GM23338 (cell line): Measurements from ENCODE around the gene DUS3L. TPM values are rescaled to one million over a fixed set of nuclear protein-coding genes. Genes with fewer than 3 reads are reported as not detected.

Experiments used
- ATAC-seq: fragments of 200-7000 bp; cut with Tn5 transposase; 3 replicates; pipeline ENCODE4 v1.9.1; 2020
- DNase-seq: peaks from one replicate; pipeline ENCODE4 v3.0.0-alpha.2; 2015; ENCODE audit warnings: low spot score
- H2AFZ ChIP-seq: fragments of 200-600 bp; sonication (generic); 2 replicates; pipeline ENCODE4 v1.8.0; 2016; ENCODE audit warnings: antibody characterized with exemption, mild to moderate bottlenecking, moderate library complexity
- H3F3A ChIP-seq: fragments of 200-600 bp; sonication (generic); replicated peaks from 2 replicates; pipeline ENCODE4 v1.8.0; 2017; ENCODE audit warnings: antibody characterized with exemption, mixed run types, low read depth
- H3K27ac ChIP-seq: fragments of 200-600 bp; sonication (generic); 2 replicates; pipeline ENCODE4 v1.6.1; 2016; ENCODE audit warnings: low read depth
- H3K27me3 ChIP-seq: fragments of 200-600 bp; sonication (generic); 2 replicates; pipeline ENCODE4 v1.8.0; 2016; ENCODE audit warnings: mild to moderate bottlenecking, mixed run types, moderate library complexity; ENCODE audit not compliant: insufficient read depth
- H3K36me3 ChIP-seq: fragments of 200-600 bp; sonication (generic); 2 replicates; pipeline ENCODE4 v1.8.0; 2016; ENCODE audit warnings: mild to moderate bottlenecking; ENCODE audit not compliant: insufficient read depth
- H3K4me1 ChIP-seq: fragments of 200-600 bp; sonication (generic); 2 replicates; pipeline ENCODE4 v1.8.0; 2016; ENCODE audit warnings: mild to moderate bottlenecking, moderate library complexity; ENCODE audit not compliant: insufficient read depth
- H3K4me2 ChIP-seq: fragments of 200-600 bp; sonication (generic); 2 replicates; pipeline ENCODE4 v1.7.1; 2017; ENCODE audit warnings: mixed run types
- H3K4me3 ChIP-seq: fragments of 200-600 bp; sonication (generic); 2 replicates; pipeline ENCODE4 v1.6.1; 2016; ENCODE audit warnings: mixed run types
- H3K79me2 ChIP-seq: fragments of 200-600 bp; sonication (generic); replicated peaks from 2 replicates; pipeline ENCODE4 v1.8.0; 2017; ENCODE audit warnings: mild to moderate bottlenecking; ENCODE audit not compliant: insufficient read depth
- H3K9me2 ChIP-seq: fragments of 200-600 bp; sonication (generic); 2 replicates; pipeline ENCODE4 v1.8.0; 2017; ENCODE audit not compliant: insufficient read depth
- H4K20me1 ChIP-seq: fragments of 200-600 bp; sonication (generic); replicated peaks from 2 replicates; pipeline ENCODE4 v1.8.0; 2017; ENCODE audit warnings: mild to moderate bottlenecking; ENCODE audit not compliant: insufficient read depth
- H3K27ac Mint-ChIP-seq: 2 replicates; pipeline ENCODE4 v1.8.0; 2020; ENCODE audit warnings: inconsistent platforms, mild to moderate bottlenecking, moderate library complexity, mixed read lengths
- H3K27me3 Mint-ChIP-seq: 3 replicates; pipeline ENCODE4 v1.8.0; 2022; ENCODE audit warnings: low read depth, mild to moderate bottlenecking, moderate library complexity, mixed read lengths, inconsistent platforms; ENCODE audit not compliant: insufficient read depth, poor library complexity
- H3K36me3 Mint-ChIP-seq: 3 replicates; pipeline ENCODE4 v1.8.0; 2021; ENCODE audit warnings: low read depth, mild to moderate bottlenecking, inconsistent platforms, moderate library complexity, mixed read lengths
- H3K4me1 Mint-ChIP-seq: 3 replicates; pipeline ENCODE4 v1.8.0; 2020; ENCODE audit warnings: mild to moderate bottlenecking, inconsistent platforms, mixed read lengths
- H3K4me3 Mint-ChIP-seq: 3 replicates; pipeline ENCODE4 v1.8.0; 2021; ENCODE audit warnings: moderate library complexity, mild to moderate bottlenecking, inconsistent platforms, mixed read lengths
- H3K9me3 Mint-ChIP-seq: 3 replicates; pipeline ENCODE4 v1.8.0; 2020; ENCODE audit warnings: moderate library complexity, mild to moderate bottlenecking, inconsistent platforms, mixed read lengths
- CREB1 ChIP-seq: fragments of 250-450 bp; sonication (Bioruptor Pico); IDR thresholded peaks from 2 replicates; pipeline ENCODE4 v1.5.0; 2020; ENCODE audit warnings: low read depth, mild to moderate bottlenecking, moderate library complexity
- EZH2 ChIP-seq: fragments of 200-600 bp; sonication (generic); IDR thresholded peaks from one replicate; pipeline ENCODE4 v1.8.0; 2017; ENCODE audit warnings: antibody characterized with exemption, mild to moderate bottlenecking, low read depth; ENCODE audit not compliant: unreplicated experiment
- EZH2phosphoT487 ChIP-seq: fragments of 200-600 bp; sonication (generic); IDR thresholded peaks from one replicate; pipeline ENCODE4 v1.8.1; 2018; ENCODE audit warnings: antibody characterized with exemption; ENCODE audit not compliant: unreplicated experiment
- JUNB ChIP-seq: IDR thresholded peaks from one replicate; pipeline ENCODE4 v1.6.1; 2016; ENCODE audit warnings: antibody characterized with exemption; ENCODE audit not compliant: unreplicated experiment
- NANOG ChIP-seq: IDR thresholded peaks from 2 replicates; pipeline ENCODE4 v1.6.1; 2016; ENCODE audit warnings: antibody characterized with exemption, borderline replicate concordance
- POLR2AphosphoS5 ChIP-seq: IDR thresholded peaks from 2 replicates; pipeline ENCODE4 v1.6.1; 2016; ENCODE audit warnings: antibody characterized with exemption, low read depth
- STAT1 ChIP-seq: IDR thresholded peaks from one replicate; pipeline ENCODE4 v1.6.1; 2016; ENCODE audit warnings: antibody characterized with exemption; ENCODE audit not compliant: unreplicated experiment
- ZNF114 ChIP-seq: fragments of 250-450 bp; sonication (Bioruptor Pico); IDR thresholded peaks from 2 replicates; pipeline ENCODE4 v1.5.0; 2020; ENCODE audit warnings: mild to moderate bottlenecking, moderate library complexity
- ZNF331 ChIP-seq: fragments of 250-450 bp; sonication (Bioruptor Pico); IDR thresholded peaks from 2 replicates; pipeline ENCODE4 v1.5.0; 2020; ENCODE audit warnings: low read depth, mild to moderate bottlenecking, moderate library complexity
- polyA plus RNA-seq: library from polyadenylated mRNA; unstranded; fragments of >200 nt; fragmentation: Nextera tagmentation; extraction: Ambion mirVana; gene quantifications from 2 replicates; pipeline ENCODE4 v1.2.1, GENCODE V29; 2016
- total RNA-seq: library from RNA; depleted of rRNA; stranded (reverse); fragments of >200 nt; shearing (Covaris generic); gene quantifications from 2 replicates; pipeline ENCODE4 v1.2.3, GENCODE V29; 2014
- TF ChIP-seq, protein P1 (sequence below), 2 experiments: fragments of 200-600 bp in 1 of 2; sonication (generic) in 1 of 2; conservative IDR thresholded peaks; 2 replicates each; pipeline versions ENCODE4 v1.5.1 to v1.6.1; 2016 to 2017; ENCODE audit warnings: antibody characterized with exemption in 2 of 2, low read depth in 2 of 2, mild to moderate bottlenecking in 2 of 2, moderate library complexity in 1 of 2
- TF ChIP-seq, protein P2 (sequence below): IDR thresholded peaks from one replicate; pipeline ENCODE4 v1.6.1; 2018; ENCODE audit warnings: antibody characterized with exemption; ENCODE audit not compliant: unreplicated experiment
- TF ChIP-seq, protein P3 (sequence below): IDR thresholded peaks from 2 replicates; pipeline ENCODE4 v1.6.1; 2016; ENCODE audit warnings: antibody characterized with exemption
- TF ChIP-seq, protein P4 (sequence below): fragments of 250-450 bp; sonication (Bioruptor Pico); IDR thresholded peaks from 2 replicates; pipeline ENCODE4 v1.5.0; 2020; ENCODE audit warnings: mild to moderate bottlenecking, moderate library complexity

The DUS3L gene
- total and polyA plus RNA-seq, 2 experiments from 2014 or later, result 26.2 to 53.0 TPM

DNA sequence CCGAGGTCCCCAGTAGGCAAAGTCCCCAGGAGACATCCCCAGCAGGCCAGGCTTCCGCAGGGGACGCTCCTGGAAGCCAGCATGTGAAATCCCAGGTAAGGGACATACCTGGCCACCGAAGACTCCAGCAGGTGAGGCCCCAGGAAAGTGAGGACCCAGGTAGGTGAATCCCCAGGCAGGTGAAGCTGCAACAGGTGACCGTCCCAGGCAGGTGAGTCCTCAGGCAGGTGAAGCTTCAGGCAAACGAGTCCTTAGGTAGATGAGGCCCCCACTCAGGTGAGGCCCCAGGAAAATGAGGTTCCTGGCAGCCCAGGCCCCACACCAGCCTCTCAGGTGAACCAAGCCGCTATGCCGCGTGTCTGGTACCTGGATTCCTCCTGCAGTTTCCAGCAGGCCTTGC is 40.2 kb upstream of the DUS3L start:
- H2AFZ ChIP-seq, result no peak overlapping the region
- H3K36me3 ChIP-seq, result no peaks in the 10 kb centered on the region
- DNase-seq (no peak), ATAC-seq (no peak)
- H3K27me3 ChIP-seq, result no peaks in the 10 kb centered on the region
- Mint-ChIP-seq H3K9me3 (0 out of 3 replicates have a peak, but pooled peaks cover 2% of the 10 kb centered on the region), H3K4me1 (peaks cover 5% of the 10 kb centered on the region), H3K36me3 (no peaks in the 10 kb centered on the region), H3K27ac (no peak overlapping the region), H3K4me3 (no peak overlapping the region), H3K27me3 (peaks cover 22% of the 10 kb centered on the region)
- H3K4me1 ChIP-seq, result peaks cover 4% of the 10 kb centered on the region; the same call in 1 of the 2 replicates
- H3K79me2 ChIP-seq, result no peaks in the 10 kb centered on the region
- H4K20me1 ChIP-seq, result no peaks in the 10 kb centered on the region
- no peak for TF ChIP-seq ZNF331 (CRISPR knock-in tag)
- TF ChIP-seq, protein P1, sequence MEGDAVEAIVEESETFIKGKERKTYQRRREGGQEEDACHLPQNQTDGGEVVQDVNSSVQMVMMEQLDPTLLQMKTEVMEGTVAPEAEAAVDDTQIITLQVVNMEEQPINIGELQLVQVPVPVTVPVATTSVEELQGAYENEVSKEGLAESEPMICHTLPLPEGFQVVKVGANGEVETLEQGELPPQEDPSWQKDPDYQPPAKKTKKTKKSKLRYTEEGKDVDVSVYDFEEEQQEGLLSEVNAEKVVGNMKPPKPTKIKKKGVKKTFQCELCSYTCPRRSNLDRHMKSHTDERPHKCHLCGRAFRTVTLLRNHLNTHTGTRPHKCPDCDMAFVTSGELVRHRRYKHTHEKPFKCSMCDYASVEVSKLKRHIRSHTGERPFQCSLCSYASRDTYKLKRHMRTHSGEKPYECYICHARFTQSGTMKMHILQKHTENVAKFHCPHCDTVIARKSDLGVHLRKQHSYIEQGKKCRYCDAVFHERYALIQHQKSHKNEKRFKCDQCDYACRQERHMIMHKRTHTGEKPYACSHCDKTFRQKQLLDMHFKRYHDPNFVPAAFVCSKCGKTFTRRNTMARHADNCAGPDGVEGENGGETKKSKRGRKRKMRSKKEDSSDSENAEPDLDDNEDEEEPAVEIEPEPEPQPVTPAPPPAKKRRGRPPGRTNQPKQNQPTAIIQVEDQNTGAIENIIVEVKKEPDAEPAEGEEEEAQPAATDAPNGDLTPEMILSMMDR (conservative IDR thresholded peaks at IDR 0.05; ENCODE audit: low read depth in 2 of 2), result no peak
- no peak for TF ChIP-seq CREB1 (CRISPR knock-in tag)
- TF ChIP-seq JUNB, result no peak
- no peak for TF ChIP-seq STAT1
- no peak for TF ChIP-seq ZNF114 (CRISPR knock-in tag)
- TF ChIP-seq EZH2, result no peak
- no peak for TF ChIP-seq EZH2phosphoT487
- no peak for TF ChIP-seq NANOG
- TF ChIP-seq, protein P2, sequence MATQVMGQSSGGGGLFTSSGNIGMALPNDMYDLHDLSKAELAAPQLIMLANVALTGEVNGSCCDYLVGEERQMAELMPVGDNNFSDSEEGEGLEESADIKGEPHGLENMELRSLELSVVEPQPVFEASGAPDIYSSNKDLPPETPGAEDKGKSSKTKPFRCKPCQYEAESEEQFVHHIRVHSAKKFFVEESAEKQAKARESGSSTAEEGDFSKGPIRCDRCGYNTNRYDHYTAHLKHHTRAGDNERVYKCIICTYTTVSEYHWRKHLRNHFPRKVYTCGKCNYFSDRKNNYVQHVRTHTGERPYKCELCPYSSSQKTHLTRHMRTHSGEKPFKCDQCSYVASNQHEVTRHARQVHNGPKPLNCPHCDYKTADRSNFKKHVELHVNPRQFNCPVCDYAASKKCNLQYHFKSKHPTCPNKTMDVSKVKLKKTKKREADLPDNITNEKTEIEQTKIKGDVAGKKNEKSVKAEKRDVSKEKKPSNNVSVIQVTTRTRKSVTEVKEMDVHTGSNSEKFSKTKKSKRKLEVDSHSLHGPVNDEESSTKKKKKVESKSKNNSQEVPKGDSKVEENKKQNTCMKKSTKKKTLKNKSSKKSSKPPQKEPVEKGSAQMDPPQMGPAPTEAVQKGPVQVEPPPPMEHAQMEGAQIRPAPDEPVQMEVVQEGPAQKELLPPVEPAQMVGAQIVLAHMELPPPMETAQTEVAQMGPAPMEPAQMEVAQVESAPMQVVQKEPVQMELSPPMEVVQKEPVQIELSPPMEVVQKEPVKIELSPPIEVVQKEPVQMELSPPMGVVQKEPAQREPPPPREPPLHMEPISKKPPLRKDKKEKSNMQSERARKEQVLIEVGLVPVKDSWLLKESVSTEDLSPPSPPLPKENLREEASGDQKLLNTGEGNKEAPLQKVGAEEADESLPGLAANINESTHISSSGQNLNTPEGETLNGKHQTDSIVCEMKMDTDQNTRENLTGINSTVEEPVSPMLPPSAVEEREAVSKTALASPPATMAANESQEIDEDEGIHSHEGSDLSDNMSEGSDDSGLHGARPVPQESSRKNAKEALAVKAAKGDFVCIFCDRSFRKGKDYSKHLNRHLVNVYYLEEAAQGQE, result no peak
- TF ChIP-seq, protein P3, sequence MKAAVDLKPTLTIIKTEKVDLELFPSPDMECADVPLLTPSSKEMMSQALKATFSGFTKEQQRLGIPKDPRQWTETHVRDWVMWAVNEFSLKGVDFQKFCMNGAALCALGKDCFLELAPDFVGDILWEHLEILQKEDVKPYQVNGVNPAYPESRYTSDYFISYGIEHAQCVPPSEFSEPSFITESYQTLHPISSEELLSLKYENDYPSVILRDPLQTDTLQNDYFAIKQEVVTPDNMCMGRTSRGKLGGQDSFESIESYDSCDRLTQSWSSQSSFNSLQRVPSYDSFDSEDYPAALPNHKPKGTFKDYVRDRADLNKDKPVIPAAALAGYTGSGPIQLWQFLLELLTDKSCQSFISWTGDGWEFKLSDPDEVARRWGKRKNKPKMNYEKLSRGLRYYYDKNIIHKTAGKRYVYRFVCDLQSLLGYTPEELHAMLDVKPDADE, result no peak
- TF ChIP-seq, protein P4, sequence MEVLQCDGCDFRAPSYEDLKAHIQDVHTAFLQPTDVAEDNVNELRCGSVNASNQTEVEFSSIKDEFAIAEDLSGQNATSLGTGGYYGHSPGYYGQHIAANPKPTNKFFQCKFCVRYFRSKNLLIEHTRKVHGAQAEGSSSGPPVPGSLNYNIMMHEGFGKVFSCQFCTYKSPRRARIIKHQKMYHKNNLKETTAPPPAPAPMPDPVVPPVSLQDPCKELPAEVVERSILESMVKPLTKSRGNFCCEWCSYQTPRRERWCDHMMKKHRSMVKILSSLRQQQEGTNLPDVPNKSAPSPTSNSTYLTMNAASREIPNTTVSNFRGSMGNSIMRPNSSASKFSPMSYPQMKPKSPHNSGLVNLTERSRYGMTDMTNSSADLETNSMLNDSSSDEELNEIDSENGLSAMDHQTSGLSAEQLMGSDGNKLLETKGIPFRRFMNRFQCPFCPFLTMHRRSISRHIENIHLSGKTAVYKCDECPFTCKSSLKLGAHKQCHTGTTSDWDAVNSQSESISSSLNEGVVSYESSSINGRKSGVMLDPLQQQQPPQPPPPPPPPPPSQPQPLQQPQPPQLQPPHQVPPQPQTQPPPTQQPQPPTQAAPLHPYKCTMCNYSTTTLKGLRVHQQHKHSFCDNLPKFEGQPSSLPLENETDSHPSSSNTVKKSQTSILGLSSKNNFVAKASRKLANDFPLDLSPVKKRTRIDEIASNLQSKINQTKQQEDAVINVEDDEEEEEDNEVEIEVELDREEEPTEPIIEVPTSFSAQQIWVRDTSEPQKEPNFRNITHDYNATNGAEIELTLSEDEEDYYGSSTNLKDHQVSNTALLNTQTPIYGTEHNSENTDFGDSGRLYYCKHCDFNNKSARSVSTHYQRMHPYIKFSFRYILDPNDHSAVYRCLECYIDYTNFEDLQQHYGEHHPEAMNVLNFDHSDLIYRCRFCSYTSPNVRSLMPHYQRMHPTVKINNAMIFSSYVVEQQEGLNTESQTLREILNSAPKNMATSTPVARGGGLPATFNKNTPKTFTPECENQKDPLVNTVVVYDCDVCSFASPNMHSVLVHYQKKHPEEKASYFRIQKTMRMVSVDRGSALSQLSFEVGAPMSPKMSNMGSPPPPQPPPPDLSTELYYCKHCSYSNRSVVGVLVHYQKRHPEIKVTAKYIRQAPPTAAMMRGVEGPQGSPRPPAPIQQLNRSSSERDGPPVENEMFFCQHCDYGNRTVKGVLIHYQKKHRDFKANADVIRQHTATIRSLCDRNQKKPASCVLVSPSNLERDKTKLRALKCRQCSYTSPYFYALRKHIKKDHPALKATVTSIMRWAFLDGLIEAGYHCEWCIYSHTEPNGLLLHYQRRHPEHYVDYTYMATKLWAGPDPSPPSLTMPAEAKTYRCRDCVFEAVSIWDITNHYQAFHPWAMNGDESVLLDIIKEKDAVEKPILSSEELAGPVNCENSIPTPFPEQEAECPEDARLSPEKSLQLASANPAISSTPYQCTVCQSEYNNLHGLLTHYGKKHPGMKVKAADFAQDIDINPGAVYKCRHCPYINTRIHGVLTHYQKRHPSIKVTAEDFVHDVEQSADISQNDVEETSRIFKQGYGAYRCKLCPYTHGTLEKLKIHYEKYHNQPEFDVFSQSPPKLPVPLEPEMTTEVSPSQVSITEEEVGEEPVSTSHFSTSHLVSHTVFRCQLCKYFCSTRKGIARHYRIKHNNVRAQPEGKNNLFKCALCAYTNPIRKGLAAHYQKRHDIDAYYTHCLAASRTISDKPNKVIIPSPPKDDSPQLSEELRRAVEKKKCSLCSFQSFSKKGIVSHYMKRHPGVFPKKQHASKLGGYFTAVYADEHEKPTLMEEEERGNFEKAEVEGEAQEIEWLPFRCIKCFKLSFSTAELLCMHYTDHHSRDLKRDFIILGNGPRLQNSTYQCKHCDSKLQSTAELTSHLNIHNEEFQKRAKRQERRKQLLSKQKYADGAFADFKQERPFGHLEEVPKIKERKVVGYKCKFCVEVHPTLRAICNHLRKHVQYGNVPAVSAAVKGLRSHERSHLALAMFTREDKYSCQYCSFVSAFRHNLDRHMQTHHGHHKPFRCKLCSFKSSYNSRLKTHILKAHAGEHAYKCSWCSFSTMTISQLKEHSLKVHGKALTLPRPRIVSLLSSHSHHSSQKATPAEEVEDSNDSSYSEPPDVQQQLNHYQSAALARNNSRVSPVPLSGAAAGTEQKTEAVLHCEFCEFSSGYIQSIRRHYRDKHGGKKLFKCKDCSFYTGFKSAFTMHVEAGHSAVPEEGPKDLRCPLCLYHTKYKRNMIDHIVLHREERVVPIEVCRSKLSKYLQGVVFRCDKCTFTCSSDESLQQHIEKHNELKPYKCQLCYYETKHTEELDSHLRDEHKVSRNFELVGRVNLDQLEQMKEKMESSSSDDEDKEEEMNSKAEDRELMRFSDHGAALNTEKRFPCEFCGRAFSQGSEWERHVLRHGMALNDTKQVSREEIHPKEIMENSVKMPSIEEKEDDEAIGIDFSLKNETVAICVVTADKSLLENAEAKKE (CRISPR knock-in tag), result no peak
- TF ChIP-seq POLR2AphosphoS5, result no peak
- no peaks in the 10 kb centered on the region for H3K9me2 ChIP-seq
- no peak overlapping the region for H3K4me3 ChIP-seq
- no peak overlapping the region for H3K4me2 ChIP-seq
- no peak overlapping the region for H3K27ac ChIP-seq
- no peaks in the 10 kb centered on the region for H3F3A ChIP-seq
